NCI-H1930 (cell line): ENCODE measurements around the gene LIPH.
"Not testable (repeated sequence)": the region's sequence is repeated elsewhere in the genome, so short reads cannot be mapped to it uniquely, and the experiment has no call there.

Source experiments
- DNase-seq, 2 experiments: peaks; one replicate each; lab custom pipeline; 2025; lab: John Stamatoyannopoulos, UW

The LIPH gene

DNA sequence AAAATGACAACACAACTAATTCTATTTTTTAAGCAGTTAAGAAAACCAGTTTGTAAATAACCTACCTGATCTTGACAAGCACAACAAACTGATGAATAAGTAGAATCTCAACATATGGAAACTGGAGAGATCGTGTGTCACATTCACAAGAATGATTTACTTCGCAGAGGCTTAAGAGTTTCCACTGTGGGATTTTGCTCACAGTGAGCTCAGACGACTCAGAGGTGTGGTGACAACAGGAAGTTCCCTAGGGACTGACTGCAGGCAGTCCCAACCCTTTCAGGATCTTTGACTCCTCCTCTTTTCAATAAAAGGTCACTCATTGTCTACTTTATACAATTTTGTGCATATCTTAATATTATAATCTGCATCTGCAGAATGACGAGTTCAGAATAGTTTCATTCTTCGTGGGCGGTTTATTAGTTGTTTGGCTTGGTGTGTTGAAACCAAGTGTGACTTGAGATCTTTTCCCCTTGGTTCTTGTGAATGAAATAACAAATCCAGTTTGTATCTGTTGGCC, at the start of gene LIPH:
Gene LIPH (minus strand): TSS at position 231 of the 520 bp plus-strand sequence. CDS start 117 bp downstream, at position 114.
- DNase-seq: no peak

DNA sequence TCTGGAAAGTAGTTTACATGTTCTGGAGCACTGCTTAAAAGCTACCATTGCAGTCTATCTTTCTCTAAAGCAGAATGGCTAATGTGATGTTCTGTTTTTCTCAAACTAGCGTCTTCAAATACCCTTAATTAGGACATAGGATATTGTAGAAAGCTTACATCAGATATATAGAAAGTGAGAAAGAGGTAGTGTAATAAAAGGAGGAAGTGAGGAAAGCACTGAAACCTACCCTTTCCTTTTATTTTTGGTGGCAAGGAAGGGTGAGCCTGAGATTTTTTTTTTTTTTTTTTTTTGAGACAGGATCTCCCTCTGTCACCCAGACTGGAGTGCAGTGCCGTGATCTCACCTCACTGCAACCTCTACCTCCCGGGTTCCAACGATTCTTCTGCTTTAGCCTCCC, 43.1 kb upstream of the LIPH start:
- DNase-seq: no peak

DNA sequence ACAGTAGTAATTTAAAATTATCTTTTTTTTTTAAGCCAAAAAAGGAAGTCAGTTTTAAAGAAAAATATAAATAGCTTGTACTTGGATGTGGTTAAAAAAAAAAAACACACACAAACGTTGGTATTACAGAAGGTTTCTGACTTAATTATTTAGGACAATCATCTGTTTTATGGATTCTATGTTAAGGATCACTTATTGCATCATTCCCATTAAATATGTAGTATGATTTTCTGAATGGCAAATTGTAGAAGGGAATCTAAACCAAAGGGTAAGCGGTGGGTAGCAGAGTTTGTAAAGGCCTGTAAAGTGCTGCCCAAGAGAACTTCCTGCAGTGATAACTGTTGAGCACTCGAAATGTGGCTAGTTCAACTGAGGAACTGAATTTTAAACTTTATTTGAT, 41.7 kb upstream of the LIPH start:
- no peak for DNase-seq

DNA sequence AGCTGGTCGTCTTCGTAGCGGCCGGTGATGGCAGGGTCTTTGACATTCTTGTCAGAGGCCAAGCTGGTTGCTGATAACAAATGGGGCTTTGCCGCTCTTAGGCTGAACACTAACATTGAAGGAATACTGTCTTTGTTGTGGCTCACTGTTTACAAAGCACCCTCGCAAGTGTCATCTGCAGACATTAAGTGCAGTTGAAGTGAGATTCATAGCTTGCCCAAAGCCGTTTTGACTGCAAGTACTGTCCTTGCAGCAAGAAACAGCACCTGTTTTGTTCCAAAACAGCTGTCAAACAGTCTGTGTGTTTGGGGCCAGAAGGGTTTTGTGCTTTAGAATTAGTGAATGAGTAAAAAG, 34.3 kb upstream of the LIPH start:
- DNase-seq: no peak

DNA sequence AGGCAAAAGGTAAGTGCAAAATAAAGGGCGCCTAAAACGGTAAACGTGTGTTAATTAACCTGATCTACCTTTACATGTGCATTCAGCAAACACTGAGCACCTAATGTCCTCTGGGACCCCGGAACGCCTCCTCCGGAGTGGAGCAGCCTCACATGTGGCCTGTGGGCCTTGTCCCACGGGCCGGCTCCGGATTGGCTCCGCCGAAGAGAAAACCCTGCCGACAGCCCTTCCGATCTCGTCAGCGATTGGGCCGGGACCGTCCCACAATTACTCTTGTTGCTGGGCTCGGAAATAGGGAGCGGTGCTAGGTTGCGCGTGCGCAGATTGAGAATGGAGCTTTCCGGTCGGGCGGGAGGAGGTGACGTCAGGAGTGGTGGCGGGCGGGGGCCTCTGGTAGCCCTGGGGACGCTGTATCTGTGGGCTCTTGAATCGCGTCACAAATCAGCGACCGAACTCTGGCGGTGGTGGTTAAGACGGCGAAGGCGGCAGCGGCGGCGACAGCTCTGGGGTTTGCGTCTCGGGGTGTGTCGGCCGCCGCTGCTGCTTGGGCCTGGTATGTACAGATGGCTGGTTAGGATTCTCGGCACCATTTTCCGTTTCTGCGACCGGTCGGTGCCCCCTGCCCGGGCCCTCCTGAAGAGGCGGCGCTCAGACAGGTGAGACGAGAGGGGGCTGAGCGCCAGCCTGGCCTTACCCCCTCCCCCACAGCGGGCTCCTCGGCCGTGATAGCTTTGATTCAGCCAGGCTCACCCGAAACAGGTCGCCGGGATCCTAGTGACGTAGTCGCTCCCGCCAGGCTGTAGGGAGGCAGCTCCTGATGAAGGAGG, 33.7 kb upstream of the LIPH start, which contains the start of gene SENP2:
Gene SENP2 (plus strand): TSS at position 437 of the 827 bp plus-strand sequence. CDS start 119 bp downstream, at position 556.
- peak; percentile 98 for DNase-seq

DNA sequence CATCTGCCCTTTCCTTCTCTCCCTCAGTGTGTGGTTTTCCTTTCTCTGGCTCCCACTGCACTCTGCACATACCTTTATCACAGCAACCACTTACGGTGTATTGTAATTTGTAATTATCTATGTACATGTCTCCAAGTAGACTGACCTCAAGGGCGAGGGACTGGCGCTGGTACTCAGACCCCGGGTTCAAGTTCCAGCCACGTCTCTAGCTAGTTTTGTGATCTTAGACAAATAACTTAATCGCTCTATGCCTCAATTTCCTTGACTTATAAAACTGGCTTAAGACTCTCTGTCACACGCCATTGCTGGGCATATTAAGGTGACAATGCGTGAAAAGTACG, 33.1 kb upstream of the LIPH start:
- peak in 1 of 2 experiments; percentile 39 for DNase-seq

DNA sequence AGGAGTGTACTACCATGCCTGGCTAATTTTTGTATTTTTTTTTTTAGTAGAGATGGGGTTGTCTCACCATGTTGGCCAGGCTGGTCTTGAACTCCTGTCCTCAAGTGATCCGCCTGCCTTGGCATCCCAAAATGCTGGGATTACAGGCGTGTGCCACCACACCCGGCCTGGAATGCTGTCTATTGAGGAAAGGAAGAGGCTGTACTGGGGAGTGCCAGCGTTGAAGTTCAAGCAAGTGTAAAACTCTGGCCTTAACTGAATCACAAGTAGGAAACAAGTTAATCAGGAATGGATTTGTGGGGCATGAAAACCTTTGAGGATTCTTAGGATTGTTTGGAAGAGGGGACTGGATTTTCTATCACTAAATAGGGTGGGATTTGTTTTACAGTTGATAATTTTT, 32.3 kb upstream of the LIPH start:
- no peak for DNase-seq

DNA sequence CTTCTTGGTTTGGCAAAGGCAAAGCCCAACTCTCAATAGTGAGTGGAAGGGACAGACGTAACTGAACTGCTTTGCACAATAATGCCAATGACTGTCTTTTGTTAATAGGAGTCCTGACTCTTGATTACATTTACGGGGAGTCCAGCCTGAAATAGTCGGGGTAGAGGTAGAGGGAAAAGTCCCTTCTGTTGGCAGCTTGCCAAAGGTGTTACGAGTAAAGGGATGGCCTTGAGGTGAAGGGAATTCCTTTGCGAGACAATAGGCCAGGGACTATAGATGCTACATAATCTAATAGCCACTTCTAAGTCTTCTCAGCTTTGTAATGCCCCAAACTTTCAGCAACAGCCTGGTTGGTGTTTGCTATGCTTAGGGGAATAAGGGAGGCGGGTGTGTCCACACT, 31.5 kb upstream of the LIPH start:
- no peak for DNase-seq

DNA sequence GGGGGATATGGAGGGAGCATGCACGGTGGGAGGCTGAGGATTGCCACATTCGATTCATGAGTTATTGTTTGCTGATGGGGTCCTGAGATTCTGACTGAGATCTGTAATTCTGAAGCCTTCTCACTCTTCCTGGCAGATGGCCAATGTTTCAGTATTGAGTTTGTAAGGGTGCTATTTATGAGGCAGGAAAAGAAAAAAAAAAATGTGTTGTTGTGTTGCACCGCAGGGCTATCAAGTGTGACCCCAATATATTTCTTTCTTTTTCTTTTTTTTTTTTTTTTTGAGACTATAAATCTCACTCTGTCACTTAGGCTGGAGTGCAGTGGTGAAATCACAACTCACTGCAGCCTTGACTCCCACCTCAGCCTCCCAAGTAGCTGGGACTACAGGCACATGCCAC, 30.5 kb upstream of the LIPH start:
- no peak for DNase-seq

DNA sequence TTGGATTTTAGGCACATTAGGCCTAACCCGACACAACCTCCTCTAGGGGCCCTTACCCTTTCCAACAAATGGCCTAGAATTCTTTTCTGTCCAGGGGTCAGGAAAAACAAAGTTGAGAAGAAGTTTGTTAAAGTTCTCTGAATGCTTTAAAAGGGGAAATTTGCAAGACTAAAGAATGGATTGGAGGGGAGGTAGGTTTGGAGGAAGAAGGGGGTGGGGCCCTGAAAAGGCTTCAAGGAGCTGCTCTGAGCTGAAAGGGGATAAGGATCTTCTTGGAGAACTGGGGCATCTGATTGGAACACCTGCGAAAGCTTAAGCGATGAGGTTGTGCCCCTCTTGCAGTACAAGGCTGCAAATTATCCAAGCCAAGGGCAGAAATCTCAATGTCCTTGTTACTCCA, 29.8 kb upstream of the LIPH start:
- DNase-seq: no peak

DNA sequence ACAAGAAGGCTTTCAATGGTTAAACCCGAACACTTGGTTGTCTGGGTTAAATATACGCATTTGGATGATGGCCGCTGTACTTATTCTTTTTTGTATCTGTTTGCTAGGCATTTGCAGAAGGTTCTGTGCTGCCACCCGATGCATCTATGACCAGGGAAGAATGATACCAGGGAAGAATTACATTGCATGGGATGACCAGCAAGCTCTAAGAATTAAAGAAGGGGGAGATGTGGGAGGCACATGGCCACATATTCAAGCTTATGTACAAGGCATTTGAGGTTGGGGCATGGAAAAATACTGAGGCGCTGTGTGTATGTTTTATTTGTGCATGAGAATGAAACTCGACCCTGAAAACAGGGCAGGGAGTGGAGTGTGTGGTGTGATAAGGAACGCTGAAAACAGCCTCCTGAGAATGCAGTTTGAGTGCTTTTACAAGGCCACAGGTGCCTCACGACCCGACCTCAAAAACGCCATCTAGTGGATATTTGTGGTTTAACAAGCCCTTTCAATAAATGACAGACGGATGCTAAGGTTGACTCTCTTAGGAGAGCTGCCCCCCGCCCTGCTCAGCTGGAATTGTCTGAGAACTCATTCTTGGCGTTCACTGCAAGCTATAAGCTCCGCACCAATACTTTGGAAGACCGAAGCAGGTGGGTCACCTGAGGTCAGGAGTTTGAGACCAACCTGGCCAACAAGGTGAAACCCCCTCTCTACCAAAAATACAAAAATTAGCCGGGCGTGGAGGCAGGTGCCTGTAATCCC, 22.9 kb upstream of the LIPH start:
- peak; percentile 76 to 78 for DNase-seq

DNA sequence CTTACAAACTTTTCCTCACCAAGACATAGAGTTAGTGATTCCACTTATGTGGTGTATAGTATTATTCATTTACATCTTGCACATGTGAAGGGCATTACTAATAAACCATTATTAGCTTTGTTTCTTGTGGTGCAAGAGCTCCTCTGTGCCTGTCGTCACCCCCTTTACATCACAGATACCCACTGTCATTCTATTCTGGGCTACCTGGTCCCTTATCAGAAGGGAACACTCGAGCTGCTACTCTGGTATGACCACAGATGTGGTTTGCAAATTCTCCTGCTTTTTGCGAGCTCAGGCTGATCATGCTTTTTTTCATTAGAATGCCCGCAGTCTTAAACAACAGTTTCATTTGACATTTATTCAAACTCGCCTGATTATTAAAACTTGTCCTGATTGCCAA, 19.8 kb upstream of the LIPH start:
- no peak for DNase-seq

DNA sequence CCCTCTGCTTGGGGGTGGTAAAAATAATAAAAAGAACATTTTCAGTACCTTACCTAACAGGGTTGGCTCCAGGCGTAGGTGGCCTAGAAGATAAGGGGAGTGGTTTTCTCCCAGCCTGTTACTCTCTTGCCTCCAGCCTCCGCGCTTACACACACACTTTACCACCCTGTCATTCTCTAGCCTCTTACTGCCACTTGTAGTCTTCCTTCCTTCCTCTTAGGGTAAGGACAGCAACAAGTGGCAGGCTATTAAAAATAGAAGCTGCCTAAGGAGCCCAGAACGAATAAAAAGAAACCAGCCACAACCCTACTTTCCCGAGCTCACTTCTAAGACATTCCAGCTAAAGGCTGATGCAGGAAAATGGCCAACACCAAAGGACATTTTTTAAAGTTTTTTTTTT, 9.6 kb upstream of the LIPH start:
- DNase-seq: no peak

DNA sequence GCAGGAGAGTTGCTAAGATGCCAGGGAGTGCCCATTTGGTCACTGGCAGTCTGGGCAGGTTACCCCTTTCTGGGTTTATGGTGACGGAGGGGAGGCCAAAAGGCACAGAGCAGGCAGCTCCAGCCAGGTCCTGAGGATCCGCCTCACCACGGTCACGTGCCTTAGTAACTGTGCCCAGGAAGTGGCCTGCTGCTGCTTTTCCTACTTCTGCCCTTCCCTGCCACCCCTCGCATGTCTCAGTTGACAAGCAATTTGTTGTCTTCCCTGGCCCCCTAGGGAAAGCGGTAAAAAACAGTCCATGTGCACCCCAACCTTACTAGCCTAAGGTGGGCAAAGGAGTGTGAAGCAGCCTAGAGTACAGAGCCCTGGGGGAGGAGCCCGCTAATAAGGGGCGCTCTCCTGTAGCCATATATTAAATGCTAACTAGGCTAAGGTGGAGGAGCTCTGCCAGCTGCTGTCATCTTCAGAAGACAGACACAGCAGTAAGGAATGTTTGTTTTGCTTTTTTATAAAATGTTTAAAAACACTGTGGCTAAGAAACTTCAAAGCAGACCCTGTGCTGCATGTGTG, 9.1 kb upstream of the LIPH start:
- DNase-seq: no peak

DNA sequence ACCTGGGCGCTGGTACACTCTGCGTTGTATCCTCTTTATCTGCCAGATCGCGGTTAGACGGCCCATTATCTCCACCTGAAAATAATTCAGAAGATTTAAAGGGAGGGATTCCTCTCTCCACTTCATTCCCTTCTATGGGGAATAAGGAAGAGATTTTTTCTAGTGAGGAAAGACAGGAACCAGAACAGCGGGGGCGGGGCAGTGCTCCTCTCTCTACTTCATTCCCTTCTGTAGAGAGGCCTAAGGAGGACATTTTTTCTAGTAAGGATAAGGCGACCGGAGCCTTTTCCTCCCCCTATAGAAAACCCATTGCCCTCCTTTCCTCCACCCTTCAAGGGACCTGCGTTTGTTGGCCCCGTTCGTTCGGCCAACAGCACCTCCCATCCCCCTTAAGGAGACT, 8.3 kb upstream of the LIPH start:
- no peak for DNase-seq

DNA sequence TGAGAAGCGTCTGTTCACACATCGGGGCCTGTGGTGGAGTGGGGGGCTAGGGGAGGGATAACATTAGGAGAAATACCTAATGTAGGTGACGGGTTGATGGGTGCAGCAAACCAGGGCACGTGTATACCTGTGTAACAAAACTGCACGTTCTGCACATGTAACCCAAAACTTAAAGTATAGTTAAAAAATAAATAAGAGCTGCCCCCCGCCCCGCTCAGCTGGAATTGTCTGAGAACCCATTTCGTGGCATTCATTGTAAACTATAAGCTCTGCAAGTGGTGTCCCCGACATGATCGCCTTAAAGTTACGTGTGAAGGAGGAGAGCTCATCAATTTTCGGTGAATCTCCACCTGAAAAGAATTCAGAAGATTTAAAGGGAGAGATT, 7.3 kb upstream of the LIPH start:
- no peak for DNase-seq

DNA sequence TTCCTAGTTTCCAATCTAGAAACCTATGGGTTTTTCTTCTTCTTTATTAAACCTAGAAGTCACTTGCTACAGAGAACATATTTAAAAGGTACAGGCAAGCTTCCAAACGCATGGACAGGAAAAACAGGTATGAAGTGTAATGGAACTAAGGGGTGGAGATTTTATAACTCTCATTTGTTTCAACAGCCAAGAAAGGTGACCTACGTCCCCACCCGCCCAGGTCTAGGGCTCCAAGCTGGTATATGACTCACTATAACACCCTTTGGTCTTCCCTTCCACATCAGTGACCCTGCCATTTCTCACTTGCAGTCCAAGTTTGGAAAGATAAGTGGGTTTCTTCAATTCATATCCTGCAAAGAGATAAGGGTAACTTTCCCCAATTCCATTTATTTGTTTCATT, 6.0 kb upstream of the LIPH start:
- DNase-seq: no peak

DNA sequence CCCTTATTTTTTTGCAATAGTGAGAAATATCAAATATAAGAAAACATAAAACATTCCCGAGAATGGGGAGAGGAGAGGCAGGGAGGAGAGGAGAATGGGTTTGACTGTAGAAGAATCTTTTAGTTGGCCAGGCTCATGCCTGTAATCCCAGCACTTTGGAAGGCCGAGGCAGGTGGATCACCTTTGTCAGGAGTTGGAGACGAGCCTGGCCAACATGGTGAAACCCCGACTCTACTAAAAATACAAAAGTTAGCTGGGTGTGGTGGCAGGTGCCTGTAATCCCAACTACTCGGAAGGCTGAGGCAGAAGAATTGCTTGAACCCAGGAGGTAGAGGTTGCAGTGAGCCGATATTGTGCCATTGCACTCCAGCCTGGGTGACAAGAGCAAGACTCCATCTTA, 4.3 kb upstream of the LIPH start:
- not testable (repeated sequence) for DNase-seq

DNA sequence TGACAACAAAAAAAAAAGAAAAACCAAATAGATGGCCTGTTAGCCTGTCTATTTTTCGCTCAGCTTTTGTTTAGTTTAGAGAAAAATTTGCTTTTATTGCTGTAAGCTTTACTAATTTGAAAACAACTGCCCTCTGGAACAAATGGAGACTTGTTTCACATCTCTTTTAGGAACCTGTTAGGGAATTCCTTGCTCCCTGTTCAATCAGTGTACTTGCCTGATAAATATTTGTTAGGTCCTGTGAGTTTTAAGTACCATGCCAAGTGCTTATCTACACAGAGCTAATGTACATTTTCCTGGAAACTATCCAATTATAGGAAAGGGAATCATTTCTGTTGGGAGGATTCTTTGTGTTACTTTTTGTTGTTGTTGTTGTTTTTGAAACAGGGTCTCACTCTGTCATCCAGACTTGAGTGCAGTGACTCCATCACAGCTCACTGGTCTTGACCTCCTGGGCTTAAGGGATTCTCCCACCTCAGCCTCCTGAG, 3.5 kb upstream of the LIPH start:
- DNase-seq: no peak

DNA sequence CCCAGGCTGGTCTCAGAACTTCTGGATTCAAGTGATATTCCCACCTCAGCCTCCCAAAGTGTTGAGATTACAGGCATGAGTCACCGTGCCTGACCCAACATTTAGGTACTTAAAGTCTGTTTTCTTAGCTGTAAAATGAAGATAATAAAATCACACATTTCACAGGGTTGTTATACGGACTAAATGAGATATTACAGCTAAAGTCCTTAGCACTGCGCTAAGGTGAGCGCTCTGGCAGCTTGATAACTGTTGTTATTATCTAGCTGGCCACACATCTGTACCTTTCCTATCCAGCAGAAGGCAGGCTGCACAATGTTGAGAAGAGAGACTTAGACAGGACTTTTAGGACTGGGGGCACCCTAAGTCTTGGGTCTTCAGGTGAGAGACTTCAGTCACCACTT, 2.7 kb upstream of the LIPH start:
- DNase-seq: no peak

DNA sequence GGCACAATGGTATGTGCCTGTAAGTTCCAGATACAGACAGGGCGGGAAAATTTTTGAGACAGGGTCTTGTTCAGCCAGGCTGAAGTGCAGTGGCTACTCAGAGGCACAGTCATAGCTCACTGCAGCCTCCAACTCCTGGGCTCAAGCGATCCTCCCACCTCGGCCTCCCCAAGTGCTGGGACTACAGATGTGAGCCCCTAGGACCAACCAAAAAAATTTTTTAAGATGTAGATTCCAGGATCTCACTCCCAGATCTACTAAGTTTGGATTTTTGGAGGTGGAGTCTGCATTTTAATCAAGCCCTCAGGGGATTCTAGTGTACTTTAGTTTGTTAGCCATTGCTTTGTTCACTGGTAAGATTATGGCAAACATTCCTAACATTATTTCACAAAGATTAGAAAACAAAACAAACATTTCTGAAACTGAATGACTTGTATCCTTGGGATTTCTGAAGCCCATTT, 2.7 kb downstream of the LIPH start:
- DNase-seq: no peak

DNA sequence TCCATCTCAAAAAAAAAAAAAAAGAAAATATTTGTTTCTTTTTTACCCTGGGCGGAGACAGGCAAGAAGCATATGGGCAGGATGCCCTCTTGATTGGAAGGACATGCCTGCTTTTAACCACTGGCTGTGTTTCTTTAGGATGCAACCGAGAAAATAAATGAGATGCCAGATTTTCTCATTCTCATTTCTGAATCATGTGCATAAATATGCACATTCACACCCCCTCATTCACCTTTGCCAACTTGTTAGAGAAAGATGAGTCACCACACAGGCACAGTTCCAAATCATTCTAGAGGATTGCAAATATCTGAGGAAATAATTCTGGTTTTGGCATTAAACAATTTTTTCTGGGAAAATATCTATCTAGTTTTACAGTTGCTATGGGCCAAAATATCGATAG, 3.3 kb downstream of the LIPH start:
- no peak for DNase-seq

DNA sequence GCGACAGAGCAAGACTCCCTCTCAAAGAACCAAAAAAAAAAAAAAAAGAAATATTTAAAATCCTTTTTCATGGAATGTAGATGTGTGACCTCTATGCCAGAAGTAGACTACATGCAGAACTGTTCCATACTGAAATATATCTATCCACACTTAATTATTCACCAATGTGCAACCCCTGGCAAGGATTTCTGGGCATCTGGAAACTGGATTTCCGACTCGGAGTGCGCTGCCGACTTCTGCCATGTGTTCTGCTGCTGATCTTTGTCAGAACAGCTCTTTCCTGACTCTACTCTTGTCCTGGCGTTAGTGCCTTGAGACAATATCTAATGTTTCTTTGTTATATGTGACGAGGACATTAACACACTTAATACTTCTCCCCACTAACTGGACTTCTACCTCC, 11.7 kb downstream of the LIPH start:
- no peak for DNase-seq
